Lung (tissue), 12 donors: ENCODE results near the gene ITFG1. TPM values are rescaled to one million over a fixed set of nuclear protein-coding genes. Genes with fewer than 3 reads are reported as not detected.

Source experiments
- ATAC-seq: fragments of 200-7000 bp; cut with Tn5 transposase; one replicate; pipeline ENCODE4 v1.9.1; 2020; ENCODE audit warnings: moderate number of reproducible peaks; ENCODE audit not compliant: insufficient read depth, low FRiP score
- DNase-seq, 3 donors: peaks; one replicate each; pipeline ENCODE4 v3.0.0-alpha.2; 2013 to 2017
- H3K27ac ChIP-seq, 2 donors: one replicate each; pipeline ENCODE4 v1.5.1; 2013; ENCODE audit warnings: mild to moderate bottlenecking in 2 of 2, moderate library complexity in 2 of 2, control low read depth in 1 of 2, inconsistent platforms in 1 of 2, low read depth in 1 of 2, low read length in 1 of 2
- H3K27me3 ChIP-seq, 3 donors: one replicate each; pipeline ENCODE4 v1.5.1; 2013; ENCODE audit warnings: low read length in 2 of 3; ENCODE audit not compliant: control insufficient read depth in 3 of 3, insufficient read depth in 3 of 3
- H3K36me3 ChIP-seq, 4 donors: one replicate each; pipeline ENCODE4 v1.5.1; 2013; ENCODE audit warnings: low read length in 4 of 4, mild to moderate bottlenecking in 1 of 4, moderate library complexity in 1 of 4; ENCODE audit not compliant: control insufficient read depth in 4 of 4, insufficient read depth in 4 of 4
- H3K4me1 ChIP-seq, 5 donors: one replicate each; pipeline ENCODE4 v1.5.1; 2013; ENCODE audit warnings: low read length in 5 of 5, mild to moderate bottlenecking in 2 of 5, moderate library complexity in 1 of 5; ENCODE audit not compliant: control insufficient read depth in 5 of 5, insufficient read depth in 5 of 5
- H3K4me3 ChIP-seq: one replicate; pipeline ENCODE4 v1.5.1; 2013; ENCODE audit warnings: mild to moderate bottlenecking, control low read depth, moderate library complexity
- H3K9ac ChIP-seq, 2 donors: one replicate each; pipeline ENCODE4 v1.5.1; 2013; ENCODE audit warnings: low read length in 2 of 2, control low read depth in 1 of 2; ENCODE audit not compliant: insufficient read depth in 1 of 2
- H3K9me3 ChIP-seq, 4 donors: one replicate each; pipeline ENCODE4 v1.5.1; 2013; ENCODE audit warnings: low read length in 3 of 4, mild to moderate bottlenecking in 1 of 4, moderate library complexity in 1 of 4; ENCODE audit not compliant: control insufficient read depth in 4 of 4, insufficient read depth in 3 of 4
- WGBS, 2 donors: extraction: QIAGEN DNeasy Blood & Tissue Kit; methylation state at CpG; one replicate each; pipeline ENCODE4 v1.1.7; 2013; 5-methylcytosine and 5-hydroxymethylcytosine counted together
- polyA plus RNA-seq, 2 donors: library from polyadenylated mRNA; stranded (reverse); fragments of 200-250 nt; gene quantifications; one replicate each; pipeline ENCODE4 v1.2.1, GENCODE V29; 2013
- total RNA-seq, 2 donors: library from RNA; depleted of rRNA in 1 of 2; stranded (reverse); fragments of >200 nt in 1 of 2; gene quantifications; one replicate each; pipeline ENCODE4 v1.2.1, GENCODE V29; 2014 to 2021
- TF ChIP-seq, protein P1 (sequence below): IDR thresholded peaks from 2 replicates; pipeline ENCODE4 v1.5.1; 2012; ENCODE audit warnings: mild to moderate bottlenecking; ENCODE audit errors: control extremely low read depth, extremely low read depth
- donor health status: control.
- donor health status: control.
- donor health status: Bipolar disorder and iron deficiency.
- donor health status: healthy.
- donor health status: DM: yes; HTN: yes; CAD: no.

ITFG1 gene
- total and polyA plus RNA-seq, 4 donors, result 13.0 to 79.4 (median 40.2) TPM

DNA sequence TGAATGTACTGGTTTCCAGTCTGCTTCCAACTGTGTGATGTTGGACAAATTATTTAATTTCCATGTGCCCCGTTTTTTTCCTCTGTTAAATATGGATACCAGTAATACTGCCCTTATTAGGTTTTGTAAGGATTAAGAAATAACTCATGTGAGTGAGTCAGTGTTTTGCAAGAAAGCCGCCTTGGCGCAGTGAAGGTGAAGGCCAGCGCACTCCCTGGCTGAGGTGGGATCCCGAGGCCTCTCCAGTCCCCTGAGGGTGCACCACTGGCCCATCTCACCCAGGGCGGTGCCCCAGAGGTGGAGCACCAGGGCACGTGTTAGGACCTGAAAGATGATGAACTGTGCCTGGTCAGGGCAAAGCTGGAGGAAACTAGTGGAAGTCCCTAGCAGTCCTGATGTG, 43.7 kb upstream of the ITFG1 start:
- Histone ChIP-seq H3K9ac (no peak overlapping the region), H3K36me3 (peaks cover 16 to 26% (median 21%) of the 10 kb centered on the region in 4 donors), H3K9me3 (no peaks in the 10 kb centered on the region), H3K4me3 (no peak overlapping the region), H3K4me1 (peaks cover 0 to 8% (median 0%) of the 10 kb centered on the region in 5 donors), H3K27me3 (no peaks in the 10 kb centered on the region), H3K27ac (no peak overlapping the region)
- TF ChIP-seq, protein P1, sequence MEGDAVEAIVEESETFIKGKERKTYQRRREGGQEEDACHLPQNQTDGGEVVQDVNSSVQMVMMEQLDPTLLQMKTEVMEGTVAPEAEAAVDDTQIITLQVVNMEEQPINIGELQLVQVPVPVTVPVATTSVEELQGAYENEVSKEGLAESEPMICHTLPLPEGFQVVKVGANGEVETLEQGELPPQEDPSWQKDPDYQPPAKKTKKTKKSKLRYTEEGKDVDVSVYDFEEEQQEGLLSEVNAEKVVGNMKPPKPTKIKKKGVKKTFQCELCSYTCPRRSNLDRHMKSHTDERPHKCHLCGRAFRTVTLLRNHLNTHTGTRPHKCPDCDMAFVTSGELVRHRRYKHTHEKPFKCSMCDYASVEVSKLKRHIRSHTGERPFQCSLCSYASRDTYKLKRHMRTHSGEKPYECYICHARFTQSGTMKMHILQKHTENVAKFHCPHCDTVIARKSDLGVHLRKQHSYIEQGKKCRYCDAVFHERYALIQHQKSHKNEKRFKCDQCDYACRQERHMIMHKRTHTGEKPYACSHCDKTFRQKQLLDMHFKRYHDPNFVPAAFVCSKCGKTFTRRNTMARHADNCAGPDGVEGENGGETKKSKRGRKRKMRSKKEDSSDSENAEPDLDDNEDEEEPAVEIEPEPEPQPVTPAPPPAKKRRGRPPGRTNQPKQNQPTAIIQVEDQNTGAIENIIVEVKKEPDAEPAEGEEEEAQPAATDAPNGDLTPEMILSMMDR, result no peak
- DNase-seq, result no peak
- ATAC-seq, result no peak
- WGBS, 2 donors, result 91 to 97% methylated on average over 7 of the region's 7 CpGs

DNA sequence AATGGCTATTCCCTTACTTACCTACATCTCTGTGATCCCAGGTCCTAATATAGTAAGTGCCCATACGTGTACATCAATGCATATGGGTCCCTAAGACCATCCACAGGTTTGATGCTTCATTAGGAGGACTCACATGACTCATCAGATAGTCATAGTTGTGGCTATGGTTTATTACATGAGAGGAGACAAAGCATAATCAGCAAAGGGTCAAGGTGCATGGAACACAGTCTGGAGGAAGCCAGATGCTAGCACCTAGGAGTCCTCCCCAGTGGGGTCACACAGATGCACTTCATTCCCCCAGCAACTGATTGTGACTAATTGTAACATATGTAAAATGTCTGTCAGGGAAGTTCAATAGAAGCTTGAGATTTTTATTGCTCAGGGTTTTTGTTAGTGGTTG, 43.1 kb upstream of the ITFG1 start:
- 94 to 96% methylated on average over 1 of the region's 1 CpG for WGBS, 2 donors
- TF ChIP-seq, protein P1, result no peak
- Histone ChIP-seq H3K4me1 (peaks cover 0 to 8% (median 0%) of the 10 kb centered on the region in 5 donors), H3K4me3 (no peak overlapping the region), H3K36me3 (peaks cover 17 to 27% (median 24%) of the 10 kb centered on the region in 4 donors), H3K9ac (no peak overlapping the region), H3K27me3 (no peaks in the 10 kb centered on the region), H3K27ac (no peak overlapping the region), H3K9me3 (no peaks in the 10 kb centered on the region)
- no peak for ATAC-seq
- no peak for DNase-seq

DNA sequence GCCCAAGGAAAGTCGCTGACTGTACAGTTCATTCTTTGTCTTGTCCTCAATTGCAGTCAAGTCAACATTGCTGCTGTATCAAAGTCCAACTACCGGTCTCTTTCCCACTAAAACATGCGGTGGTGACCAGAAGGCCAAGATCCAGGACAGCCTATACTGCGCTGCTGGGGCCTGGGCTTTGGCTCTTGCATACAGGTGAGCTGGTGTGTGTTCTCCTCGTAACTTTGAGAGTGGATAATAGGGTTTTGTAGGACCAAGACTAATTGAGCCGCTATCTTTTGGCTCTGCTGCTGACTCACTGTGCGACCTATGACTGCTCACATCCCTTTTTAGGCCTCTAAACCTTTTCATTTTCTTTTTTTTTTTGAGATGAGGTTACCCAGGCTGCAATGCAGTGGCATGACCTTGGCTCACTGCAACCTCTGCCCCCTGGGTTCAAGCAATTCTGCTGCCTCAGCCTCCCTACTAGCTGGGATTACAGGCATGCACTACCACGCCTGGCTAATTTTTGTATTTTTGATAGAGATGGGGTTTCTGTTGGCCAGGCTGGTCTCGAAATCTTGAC, 38.9 kb upstream of the ITFG1 start:
- Histone ChIP-seq H3K4me1 (peaks cover 0 to 8% (median 0%) of the 10 kb centered on the region in 5 donors), H3K27me3 (no peaks in the 10 kb centered on the region), H3K27ac (no peak overlapping the region), H3K4me3 (no peak overlapping the region), H3K9ac (no peak overlapping the region), H3K9me3 (no peaks in the 10 kb centered on the region), H3K36me3 (peaks cover 15 to 23% (median 22%) of the 10 kb centered on the region in 4 donors)
- no peak for ATAC-seq
- TF ChIP-seq, protein P1, result no peak
- 98% methylated on average over 9 of the region's 9 CpGs for WGBS, 2 donors
- DNase-seq, result no peak
